Measurements from ENCODE around the gene SLC4A1AP. TPM values are rescaled to one million over a fixed set of nuclear protein-coding genes. Genes with fewer than 3 reads are reported as not detected.

The SLC4A1AP gene
- total RNA-seq, 1 experiment from 2014 or later = 19.8 TPM

DNA sequence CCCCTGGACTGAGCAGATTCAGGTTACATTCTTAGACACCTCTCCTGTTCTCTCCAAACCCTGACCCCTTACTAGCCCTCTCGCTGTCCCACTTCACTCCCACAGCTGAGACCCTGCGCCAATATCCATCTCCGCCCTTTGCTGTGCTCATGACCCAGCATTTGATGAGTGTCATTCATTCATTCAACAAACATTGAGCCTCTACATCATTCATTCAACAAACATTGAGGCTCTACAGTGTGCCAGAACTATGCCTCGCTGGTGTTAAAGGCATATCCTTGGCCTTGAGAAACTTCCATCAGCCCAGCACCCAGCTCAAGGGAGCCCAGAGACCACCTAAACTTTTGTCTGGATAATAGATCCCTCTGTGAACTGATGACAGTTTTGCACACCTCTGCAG is 65.9 kb downstream of the SLC4A1AP start:
- Histone ChIP-seq H2AFZ (ENCODE audit: low read depth, low read length, poor library complexity, severe bottlenecking) (no peak overlapping the region), H3K79me2 (ENCODE audit: insufficient read depth, low read length) (no peaks in the 10 kb centered on the region), H3K27ac (ENCODE audit: low read depth, low read length) (no peak overlapping the region), H3K9me3 (ENCODE audit: control insufficient read depth in 1 of 2, insufficient read depth in 1 of 2, low read depth in 1 of 2, low read length in 2 of 2) (no peaks in the 10 kb centered on the region), H3K27me3 (ENCODE audit: insufficient read depth, low read length) (no peaks in the 10 kb centered on the region), H3K9ac (ENCODE audit: low read length) (no peak overlapping the region), H3K4me2 (ENCODE audit: low read length) (no peak overlapping the region), H3K9me2 (ENCODE audit: insufficient read depth) (no peaks in the 10 kb centered on the region), H3K4me3 (replicated peaks in 1 of 2; ENCODE audit: low read depth in 1 of 2, low read length in 2 of 2) (no peak overlapping the region), H4K20me1 (ENCODE audit: insufficient read depth) (no peaks in the 10 kb centered on the region), H3K4me1 (ENCODE audit: control insufficient read depth in 1 of 2, insufficient read depth in 2 of 2, low read length in 2 of 2) (peaks cover 0 to 15% of the 10 kb centered on the region in 2 experiments; a peak in 1 of 4 replicates), H3K36me3 (ENCODE audit: control insufficient read depth in 1 of 2, insufficient read depth in 2 of 2, low read length in 2 of 2) (no peaks in the 10 kb centered on the region)
- ChIA-PET RAD21 (ENCODE audit: low non-redundant PET in 1 of 2, low total read pairs in 2 of 2, uncharacterized antibody in 2 of 2, unreplicated experiment in 2 of 2) (no interaction called here), POLR2A (no interaction called here), CTCF (interaction anchor here (0.8 kb wide), 1 partner anchor 23 kb away, joined by 3 read pairs; no protein-coding TSS in a partner anchor)
- ATAC-seq (0 out of 2 replicates have a peak, but pooled peaks have one; percentile 14), DNase-seq (ENCODE audit: low read depth, low spot score) (no peak)
- no TSS peak for BruUV-seq (replicated peaks)
- TF ChIP-seq SRF (IDR thresholded peaks at IDR 0.05; ENCODE audit: low read depth) (no peak), SP1 (IDR thresholded peaks at IDR 0.05; ENCODE audit: low read depth) (no peak), CBX3 (IDR thresholded peaks at IDR 0.05; ENCODE audit: low read depth) (no peak), ZFX (IDR thresholded peaks at IDR 0.05) (no peak), FOSL1 (IDR thresholded peaks at IDR 0.05; ENCODE audit: low read depth) (no peak), YY1 (IDR thresholded peaks at IDR 0.05; ENCODE audit: extremely low read depth, insufficient replicate concordance, low read depth, low read length) (no peak), ATF3 (IDR thresholded peaks at IDR 0.05) (no peak), ZNF274 (IDR thresholded peaks at IDR 0.05; ENCODE audit: low read depth, low read length) (no peak), TCF7L2 (IDR thresholded peaks at IDR 0.05; ENCODE audit: borderline replicate concordance, extremely low read depth, insufficient read depth, insufficient read length) (no peak), EZH2phosphoT487 (IDR thresholded peaks at IDR 0.05; ENCODE audit: borderline replicate concordance) (no peak)
- TF ChIP-seq, protein P1, sequence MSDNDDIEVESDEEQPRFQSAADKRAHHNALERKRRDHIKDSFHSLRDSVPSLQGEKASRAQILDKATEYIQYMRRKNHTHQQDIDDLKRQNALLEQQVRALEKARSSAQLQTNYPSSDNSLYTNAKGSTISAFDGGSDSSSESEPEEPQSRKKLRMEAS (IDR thresholded peaks at IDR 0.05) = no peak
- intact Hi-C loops (cut with micrococcal nuclease) = no loop called here

GRCh38 chr2:27730261-27730662 is 66.6 kb downstream of the SLC4A1AP start:
- ChIA-PET POLR2A (no interaction called here), RAD21 (ENCODE audit: low non-redundant PET in 1 of 2, low total read pairs in 2 of 2, uncharacterized antibody in 2 of 2, unreplicated experiment in 2 of 2) (no interaction called here), CTCF (interaction anchor here (0.8 kb wide), 1 partner anchor 22 kb away, joined by 3 read pairs; no protein-coding TSS in a partner anchor)
- ATAC-seq = no peak
- Histone ChIP-seq H3K27me3 (ENCODE audit: insufficient read depth, low read length) (no peaks in the 10 kb centered on the region), H2AFZ (ENCODE audit: low read depth, low read length, poor library complexity, severe bottlenecking) (no peak overlapping the region), H3K9me3 (ENCODE audit: control insufficient read depth in 1 of 2, insufficient read depth in 1 of 2, low read depth in 1 of 2, low read length in 2 of 2) (no peaks in the 10 kb centered on the region), H3K9me2 (ENCODE audit: insufficient read depth) (no peaks in the 10 kb centered on the region), H3K36me3 (ENCODE audit: control insufficient read depth in 1 of 2, insufficient read depth in 2 of 2, low read length in 2 of 2) (no peaks in the 10 kb centered on the region), H3K9ac (ENCODE audit: low read length) (no peak overlapping the region), H3K4me3 (replicated peaks in 1 of 2; ENCODE audit: low read depth in 1 of 2, low read length in 2 of 2) (no peak overlapping the region), H4K20me1 (ENCODE audit: insufficient read depth) (no peaks in the 10 kb centered on the region), H3K4me1 (ENCODE audit: control insufficient read depth in 1 of 2, insufficient read depth in 2 of 2, low read length in 2 of 2) (peaks cover 0 to 15% of the 10 kb centered on the region in 2 experiments; a peak in 1 of 4 replicates), H3K4me2 (ENCODE audit: low read length) (no peak overlapping the region), H3K79me2 (ENCODE audit: insufficient read depth, low read length) (no peaks in the 10 kb centered on the region), H3K27ac (ENCODE audit: low read depth, low read length) (no peak overlapping the region)
- intact Hi-C loops (cut with micrococcal nuclease) = no loop called here
- no peak for DNase-seq (ENCODE audit: low read depth, low spot score)
- BruUV-seq (replicated peaks) = no TSS peak
- TF ChIP-seq SRF (IDR thresholded peaks at IDR 0.05; ENCODE audit: low read depth) (no peak), POLR2A (IDR thresholded peaks at IDR 0.05; ENCODE audit: borderline replicate concordance, extremely low read depth, insufficient read depth, insufficient read length) (no peak), EZH2 (IDR thresholded peaks at IDR 0.05) (no peak), EZH2phosphoT487 (IDR thresholded peaks at IDR 0.05; ENCODE audit: borderline replicate concordance) (no peak), RAD21 (IDR thresholded peaks at IDR 0.05; ENCODE audit: low read depth) (no peak), CEBPB (IDR thresholded peaks at IDR 0.05; ENCODE audit: low read depth) (no peak), ATF3 (IDR thresholded peaks at IDR 0.05) (no peak), CTCF (IDR thresholded peaks at IDR 0.05 in 2 of 3, conservative IDR thresholded peaks at IDR 0.05 in 1 of 3; ENCODE audit: borderline replicate concordance in 1 of 3, insufficient read depth in 1 of 3, low read depth in 2 of 3, low read length in 2 of 3) (no peak), TCF7L2 (IDR thresholded peaks at IDR 0.05; ENCODE audit: borderline replicate concordance, extremely low read depth, insufficient read depth, insufficient read length) (no peak)

Measured in HCT116 (cell line).